H9 (cell line): Measurements from ENCODE around the gene SORCS2. TPM values are rescaled to one million over a fixed set of nuclear protein-coding genes. Genes with fewer than 3 reads are reported as not detected.

Source experiments
- DNase-seq: peaks from one replicate; pipeline ENCODE4 v3.0.0-alpha.2; 2017
- H2AFZ ChIP-seq: one replicate; pipeline ENCODE4 v1.6.1; 2013; ENCODE audit warnings: mild to moderate bottlenecking, low read length, control low read depth, moderate library complexity
- H2AK5ac ChIP-seq: 2 replicates; pipeline ENCODE4 v1.6.1; 2013; ENCODE audit warnings: low read length, control low read depth, mixed read lengths; ENCODE audit not compliant: insufficient read length
- H2BK120ac ChIP-seq: one replicate; pipeline ENCODE4 v1.6.1; 2013; ENCODE audit warnings: low read depth, mild to moderate bottlenecking, low read length, control low read depth, inconsistent platforms; ENCODE audit not compliant: poor library complexity, severe bottlenecking
- H2BK12ac ChIP-seq: 2 replicates; pipeline ENCODE4 v1.6.1; 2013; ENCODE audit warnings: low read length, control low read depth, mixed read lengths, low read depth; ENCODE audit not compliant: insufficient read length
- H2BK15ac ChIP-seq: 2 replicates; pipeline ENCODE4 v1.6.1; 2013; ENCODE audit warnings: low read depth, low read length, control low read depth
- H2BK20ac ChIP-seq: one replicate; pipeline ENCODE4 v1.6.1; 2013; ENCODE audit warnings: low read depth, mild to moderate bottlenecking, low read length, control low read depth, inconsistent platforms; ENCODE audit not compliant: poor library complexity, severe bottlenecking
- H2BK5ac ChIP-seq: 2 replicates; pipeline ENCODE4 v1.6.1; 2013; ENCODE audit warnings: low read length, control low read depth, mixed read lengths; ENCODE audit not compliant: insufficient read length
- H3K14ac ChIP-seq: 2 replicates; pipeline ENCODE4 v1.6.1; 2013; ENCODE audit warnings: low read length, control low read depth; ENCODE audit not compliant: insufficient read depth
- H3K18ac ChIP-seq: 2 replicates; pipeline ENCODE4 v1.6.1; 2013; ENCODE audit warnings: low read depth, mild to moderate bottlenecking, mixed read lengths, low read length, control low read depth; ENCODE audit not compliant: insufficient read length
- H3K23ac ChIP-seq: 2 replicates; pipeline ENCODE4 v1.6.1; 2013; ENCODE audit warnings: low read length, control low read depth, mixed read lengths, low read depth; ENCODE audit not compliant: insufficient read length
- H3K23me2 ChIP-seq: 2 replicates; pipeline ENCODE4 v1.6.1; 2013; ENCODE audit warnings: low read depth, mild to moderate bottlenecking, mixed read lengths, low read length, control low read depth; ENCODE audit not compliant: insufficient read length, poor library complexity, severe bottlenecking
- H3K27ac ChIP-seq: 2 replicates; pipeline ENCODE4 v1.5.1; 2013; ENCODE audit warnings: low read length, control low read depth, mixed read lengths, low read depth; ENCODE audit not compliant: insufficient read length
- H3K27me3 ChIP-seq: 2 replicates; pipeline ENCODE4 v1.6.1; 2013; ENCODE audit warnings: low read length, control low read depth, inconsistent platforms; ENCODE audit not compliant: insufficient read depth
- H3K4ac ChIP-seq: 2 replicates; pipeline ENCODE4 v1.6.1; 2013; ENCODE audit warnings: low read depth, mild to moderate bottlenecking, control low read depth, inconsistent platforms, low read length, moderate library complexity
- H3K4me1 ChIP-seq: 2 replicates; pipeline ENCODE4 v1.6.1; 2013; ENCODE audit warnings: low read length, control low read depth, inconsistent platforms; ENCODE audit not compliant: insufficient read depth
- H3K4me2 ChIP-seq: 2 replicates; pipeline ENCODE4 v1.6.1; 2013; ENCODE audit warnings: low read length, control low read depth, mixed read lengths; ENCODE audit not compliant: insufficient read length, insufficient read depth
- H3K56ac ChIP-seq: 2 replicates; pipeline ENCODE4 v1.6.1; 2013; ENCODE audit warnings: low read depth, mild to moderate bottlenecking, mixed read lengths, low read length, control low read depth; ENCODE audit not compliant: insufficient read length
- H3K79me1 ChIP-seq: 2 replicates; pipeline ENCODE4 v1.6.1; 2013; ENCODE audit warnings: low read depth, mild to moderate bottlenecking, moderate library complexity, low read length, control low read depth, inconsistent platforms; ENCODE audit not compliant: insufficient read depth, poor library complexity, severe bottlenecking
- H3K79me2 ChIP-seq: 2 replicates; pipeline ENCODE4 v1.6.1; 2013; ENCODE audit warnings: low read length, control low read depth, inconsistent platforms; ENCODE audit not compliant: insufficient read depth
- H3K9ac ChIP-seq: 2 replicates; pipeline ENCODE4 v1.6.1; 2013; ENCODE audit warnings: low read length, control low read depth, mixed read lengths; ENCODE audit not compliant: insufficient read length; ENCODE audit errors: extremely low read depth
- H3K9me3 ChIP-seq: one replicate; pipeline ENCODE4 v1.6.1; 2013; ENCODE audit warnings: low read depth, low read length, inconsistent platforms; ENCODE audit not compliant: control insufficient read depth
- H3T11ph ChIP-seq: one replicate; pipeline ENCODE4 v1.6.1; 2013; ENCODE audit warnings: mild to moderate bottlenecking, low read length, control low read depth, inconsistent platforms
- H4K20me1 ChIP-seq: one replicate; pipeline ENCODE4 v1.6.1; 2013; ENCODE audit not compliant: control insufficient read depth, insufficient read length, insufficient read depth
- H4K5ac ChIP-seq: 2 replicates; pipeline ENCODE4 v1.6.1; 2013; ENCODE audit warnings: low read depth, mild to moderate bottlenecking, mixed read lengths, low read length, control low read depth; ENCODE audit not compliant: insufficient read length
- H4K8ac ChIP-seq: replicated peaks from 2 replicates; pipeline ENCODE4 v1.6.1; 2013; ENCODE audit warnings: low read length, control low read depth, mixed read lengths, low read depth; ENCODE audit not compliant: insufficient read length
- H4K91ac ChIP-seq: 2 replicates; pipeline ENCODE4 v1.6.1; 2013; ENCODE audit warnings: low read depth, mild to moderate bottlenecking, moderate library complexity, mixed read lengths, low read length, control low read depth; ENCODE audit not compliant: insufficient read length
- H3K27ac Mint-ChIP-seq, 3 experiments: 2 replicates in 2 of 3; 3 replicates in 1 of 3; pipeline ENCODE4 v1.8.0; 2020 to 2021; ENCODE audit warnings: mixed read lengths in 3 of 3, mild to moderate bottlenecking in 1 of 3, moderate library complexity in 1 of 3
- H3K27me3 Mint-ChIP-seq: 2 replicates; pipeline ENCODE4 v1.8.0; 2021; ENCODE audit warnings: low read depth, mild to moderate bottlenecking, moderate library complexity, mixed read lengths
- H3K36me3 Mint-ChIP-seq, 3 experiments: 2 replicates in 2 of 3; 3 replicates in 1 of 3; pipeline ENCODE4 v1.8.0; 2020 to 2021; ENCODE audit warnings: low read depth in 3 of 3, mixed read lengths in 3 of 3; ENCODE audit not compliant: insufficient read depth in 1 of 3
- H3K4me1 Mint-ChIP-seq, 2 experiments: 2 replicates each; pipeline ENCODE4 v1.8.0; 2020; ENCODE audit warnings: mixed read lengths in 2 of 2
- H3K4me3 Mint-ChIP-seq, 2 experiments: 2 replicates in 1 of 2; 3 replicates in 1 of 2; pipeline ENCODE4 v1.8.0; 2020 to 2021; ENCODE audit warnings: mild to moderate bottlenecking in 2 of 2, mixed read lengths in 2 of 2, moderate library complexity in 1 of 2
- H3K9me3 Mint-ChIP-seq, 2 experiments: 2 replicates in 1 of 2; 3 replicates in 1 of 2; pipeline ENCODE4 v1.8.0; 2020; ENCODE audit warnings: mild to moderate bottlenecking in 2 of 2, mixed read lengths in 2 of 2, moderate library complexity in 1 of 2
- WGBS: extraction: QIAGEN DNeasy Blood & Tissue Kit; methylation state at CpG from one replicate; pipeline ENCODE4 v1.1.7; 2013; ENCODE audit warnings: missing lambda C conversion rate, low lambda C conversion rate, mixed read lengths; ENCODE audit not compliant: insufficient read length; ENCODE audit errors: extremely low coverage; 5-methylcytosine and 5-hydroxymethylcytosine counted together
- total RNA-seq: library from RNA; stranded (reverse); gene quantifications from 2 replicates; pipeline ENCODE4 v1.2.1, GENCODE V29; 2021
- TF ChIP-seq, protein P1 (sequence below): fragments of 200-600 bp; sonication (generic); conservative IDR thresholded peaks from 3 replicates; pipeline ENCODE4 v1.8.0; 2021; ENCODE audit warnings: antibody characterized with exemption, mild to moderate bottlenecking

SORCS2 gene
- total RNA-seq, 1 experiment from 2014 or later = 0.57 TPM

DNA sequence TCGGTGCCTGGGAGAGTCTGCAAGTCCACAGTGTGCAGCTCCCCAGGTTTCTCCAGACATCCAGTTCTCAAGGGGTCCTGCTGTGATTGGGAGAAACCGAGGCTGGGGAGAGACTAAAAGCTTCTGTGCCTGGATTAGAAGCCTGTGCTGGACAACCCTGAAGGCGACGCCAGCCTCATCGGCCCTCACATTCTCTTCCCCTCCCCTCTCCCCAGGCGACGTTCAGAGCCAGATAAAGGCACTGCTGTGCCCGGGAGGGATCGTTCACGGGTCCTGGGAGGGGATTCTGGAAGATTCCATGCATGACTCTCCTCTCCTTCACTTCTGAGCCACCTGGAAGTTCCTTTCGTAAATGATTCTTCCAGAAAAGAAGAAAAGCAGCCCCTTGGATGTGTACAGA, 114.6 kb downstream of the SORCS2 start:
- Histone ChIP-seq H3K9ac (no peak overlapping the region), H4K5ac (no peak overlapping the region), H3K14ac (no peak overlapping the region), H2AFZ (no peak overlapping the region), H3T11ph (no peak overlapping the region), H3K4ac (no peak overlapping the region), H3K56ac (no peak overlapping the region), H3K18ac (no peak overlapping the region), H4K20me1 (no peaks in the 10 kb centered on the region), H3K23me2 (no peaks in the 10 kb centered on the region), H2AK5ac (no peak overlapping the region), H3K9me3 (no peaks in the 10 kb centered on the region), H3K27me3 (no peaks in the 10 kb centered on the region), H4K8ac (no peak overlapping the region), H4K91ac (no peak overlapping the region), H2BK12ac (no peak overlapping the region), H2BK20ac (no peak overlapping the region), H3K4me1 (peaks cover 4% of the 10 kb centered on the region; the same call in 1 of the 2 replicates), H2BK120ac (no peak overlapping the region), H2BK5ac (no peak overlapping the region), H3K79me2 (no peaks in the 10 kb centered on the region), H3K79me1 (no peaks in the 10 kb centered on the region), H3K27ac (no peak overlapping the region), H3K23ac (no peak overlapping the region), H3K4me2 (no peak overlapping the region), H2BK15ac (no peak overlapping the region)
- Mint-ChIP-seq H3K4me1 (peaks cover 16 to 25% of the 10 kb centered on the region in 2 experiments), H3K27me3 (peaks cover 3% of the 10 kb centered on the region), H3K9me3 (no peaks in the 10 kb centered on the region), H3K4me3 (no peak overlapping the region), H3K36me3 (no peaks in the 10 kb centered on the region), H3K27ac (no peak overlapping the region)
- no peak for DNase-seq
- TF ChIP-seq, protein P1, sequence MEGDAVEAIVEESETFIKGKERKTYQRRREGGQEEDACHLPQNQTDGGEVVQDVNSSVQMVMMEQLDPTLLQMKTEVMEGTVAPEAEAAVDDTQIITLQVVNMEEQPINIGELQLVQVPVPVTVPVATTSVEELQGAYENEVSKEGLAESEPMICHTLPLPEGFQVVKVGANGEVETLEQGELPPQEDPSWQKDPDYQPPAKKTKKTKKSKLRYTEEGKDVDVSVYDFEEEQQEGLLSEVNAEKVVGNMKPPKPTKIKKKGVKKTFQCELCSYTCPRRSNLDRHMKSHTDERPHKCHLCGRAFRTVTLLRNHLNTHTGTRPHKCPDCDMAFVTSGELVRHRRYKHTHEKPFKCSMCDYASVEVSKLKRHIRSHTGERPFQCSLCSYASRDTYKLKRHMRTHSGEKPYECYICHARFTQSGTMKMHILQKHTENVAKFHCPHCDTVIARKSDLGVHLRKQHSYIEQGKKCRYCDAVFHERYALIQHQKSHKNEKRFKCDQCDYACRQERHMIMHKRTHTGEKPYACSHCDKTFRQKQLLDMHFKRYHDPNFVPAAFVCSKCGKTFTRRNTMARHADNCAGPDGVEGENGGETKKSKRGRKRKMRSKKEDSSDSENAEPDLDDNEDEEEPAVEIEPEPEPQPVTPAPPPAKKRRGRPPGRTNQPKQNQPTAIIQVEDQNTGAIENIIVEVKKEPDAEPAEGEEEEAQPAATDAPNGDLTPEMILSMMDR = no peak
- no CpG with 5 or more reads among the region's 11 CpGs for WGBS
